Lower leg skin (tissue), 4 donors: ENCODE data around the gene PRPF8. TPM values are rescaled to one million over a fixed set of nuclear protein-coding genes. Genes with fewer than 3 reads are reported as not detected.

Experiments
- DNase-seq, 2 donors: peaks; one replicate each; pipeline ENCODE4 v3.0.0-alpha.2; 2019; ENCODE audit warnings: low spot score in 2 of 2
- H3K4me3 ChIP-seq: fragments of 200-600 bp; sonication (generic); 2 replicates; pipeline ENCODE4 v1.5.1; 2017; ENCODE audit warnings: mild to moderate bottlenecking, low read depth; ENCODE audit not compliant: poor library complexity, severe bottlenecking
- CTCF ChIP-seq, 3 donors: fragments of 450-650 bp; IDR thresholded peaks; one replicate each; pipeline ENCODE4 v1.5.1; 2016; ENCODE audit warnings: antibody characterized with exemption in 3 of 3, mild to moderate bottlenecking in 3 of 3, moderate library complexity in 2 of 3
- POLR2A ChIP-seq, 2 donors: fragments of 450-650 bp; IDR thresholded peaks; one replicate each; pipeline ENCODE4 v1.6.1; 2016 to 2017; ENCODE audit warnings: antibody characterized with exemption in 2 of 2, mild to moderate bottlenecking in 1 of 2, moderate library complexity in 1 of 2
- WGBS, 2 donors: methylation state at CpG; one replicate each; pipeline ENCODE4 v1.1.5; 2018; 5-methylcytosine and 5-hydroxymethylcytosine counted together
- intact Hi-C: fragments of 100-400 bp; cut with DNase I; formaldehyde crosslinking; loops from one replicate; pipeline ENCODE4 v1.15.0; 2023; ENCODE audit warnings: low total_unique reads
- total RNA-seq, 4 donors: library from RNA; depleted of rRNA; stranded (reverse); fragments of >200 nt; gene quantifications; one replicate each; pipeline ENCODE4 v1.1.0, GENCODE V29; 2016

The PRPF8 gene
- total RNA-seq, 4 donors from 2014 or later = 140 to 228 (median 173) TPM

GRCh38 chr17:1730326-1731193 is 45.9 kb upstream of the PRPF8 start:
- WGBS, 2 donors = 51 to 55% methylated on average over 32 to 38 of the region's 40 CpGs
- intact Hi-C loops = no loop called here
- peak in 1 of 2 donors; percentile 95 for DNase-seq
- no peak overlapping the region for H3K4me3 ChIP-seq
- no peak for TF ChIP-seq POLR2A (IDR thresholded peaks at IDR 0.05)
- TF ChIP-seq CTCF (IDR thresholded peaks at IDR 0.05) = no peak

- H3K4me3 ChIP-seq = no peak overlapping the region
- intact Hi-C loops = loop anchor here (10.0 kb wide), 1 partner anchor 145 kb away; no protein-coding TSS in a partner anchor
- TF ChIP-seq CTCF (IDR thresholded peaks at IDR 0.05) = no peak
- TF ChIP-seq POLR2A (IDR thresholded peaks at IDR 0.05) = no peak
- 57 to 76% methylated on average over 11 to 13 of the region's 15 CpGs for WGBS, 2 donors
- DNase-seq = no peak
These were observed 45.3 kb upstream of the PRPF8 start for GRCh38 chr17:1729966-1730325.

GRCh38 chr17:1727876-1728630 is 43.4 kb upstream of the PRPF8 start:
- no peak for TF ChIP-seq CTCF (IDR thresholded peaks at IDR 0.05)
- TF ChIP-seq POLR2A (IDR thresholded peaks at IDR 0.05) = no peak
- no peak for DNase-seq
- 82 to 87% methylated on average over 22 to 28 of the region's 28 CpGs for WGBS, 2 donors
- H3K4me3 ChIP-seq = no peak overlapping the region
- intact Hi-C loops = loop anchor here (10.0 kb wide), 1 partner anchor 147 kb away; no protein-coding TSS in a partner anchor

GRCh38 chr17:1727258-1727789 is 42.7 kb upstream of the PRPF8 start:
- 88 to 89% methylated on average over 14 to 17 of the region's 21 CpGs for WGBS, 2 donors
- intact Hi-C loops = loop anchor here (10.0 kb wide), 1 partner anchor 147 kb away; no protein-coding TSS in a partner anchor
- no peak overlapping the region for H3K4me3 ChIP-seq
- TF ChIP-seq POLR2A (IDR thresholded peaks at IDR 0.05) (no peak), CTCF (IDR thresholded peaks at IDR 0.05) (no peak)
- no peak for DNase-seq

- no peak overlapping the region for H3K4me3 ChIP-seq
- intact Hi-C loops = loop anchor here (10.0 kb wide), 1 partner anchor 148 kb away; no protein-coding TSS in a partner anchor
- no peak for TF ChIP-seq POLR2A (IDR thresholded peaks at IDR 0.05)
- no peak for DNase-seq
- 69 to 71% methylated on average over 16 to 17 of the region's 18 CpGs for WGBS, 2 donors
These were observed 42.1 kb upstream of the PRPF8 start for GRCh38 chr17:1726626-1727257.
